Fibroblast of the aortic adventitia (primary cell): ENCODE measurements around the gene LRRC4B. TPM values are rescaled to one million over a fixed set of nuclear protein-coding genes. Genes with fewer than 3 reads are reported as not detected.

ENCODE experiments used
- DNase-seq: peaks from one replicate; pipeline ENCODE4 v3.0.0-alpha.2; 2010; ENCODE audit warnings: low read depth
- H3K4me3 ChIP-seq: 2 replicates; pipeline ENCODE4 v1.5.1; 2011; ENCODE audit warnings: low read depth, mild to moderate bottlenecking, control low read depth, low read length, moderate library complexity
- CTCF ChIP-seq: IDR thresholded peaks from 2 replicates; pipeline ENCODE4 v1.5.1; 2011; ENCODE audit warnings: mild to moderate bottlenecking, low read length, control low read depth, inconsistent platforms; ENCODE audit not compliant: insufficient read depth
- total RNA-seq: library from RNA; depleted of rRNA; stranded (reverse); fragments of >200 nt; gene quantifications from 2 replicates; pipeline ENCODE4 v1.2.3, GENCODE V29; 2012; ENCODE audit warnings: low replicate concordance

The LRRC4B gene
- total RNA-seq, 1 donor = not detected

- no peak overlapping the region for H3K4me3 ChIP-seq
- TF ChIP-seq CTCF = no peak
- DNase-seq = no peak
Measured at GRCh38 chr19:50551034-50551714, 17.1 kb downstream of the LRRC4B start.

GRCh38 chr19:50550594-50550966, 17.7 kb downstream of the LRRC4B start:
- no peak overlapping the region for H3K4me3 ChIP-seq
- DNase-seq = no peak
- TF ChIP-seq CTCF = no peak

GRCh38 chr19:50549927-50550593, 18.2 kb downstream of the LRRC4B start:
- DNase-seq = no peak
- H3K4me3 ChIP-seq = no peak overlapping the region
- no peak for TF ChIP-seq CTCF

- TF ChIP-seq CTCF = no peak
- no peak overlapping the region for H3K4me3 ChIP-seq
- DNase-seq = no peak
Measured at GRCh38 chr19:50549059-50549926, 18.9 kb downstream of the LRRC4B start.

- no peak for TF ChIP-seq CTCF
- no peak for DNase-seq
- no peak overlapping the region for H3K4me3 ChIP-seq
Measured at GRCh38 chr19:50548191-50549058, 19.8 kb downstream of the LRRC4B start.

- no peak for TF ChIP-seq CTCF
- DNase-seq = no peak
- no peak overlapping the region for H3K4me3 ChIP-seq
Measured at GRCh38 chr19:50547385-50548190, 20.6 kb downstream of the LRRC4B start.
